Measurements from ENCODE around the gene REG3A. TPM values are rescaled to one million over a fixed set of nuclear protein-coding genes. Genes with fewer than 3 reads are reported as not detected.

Gene REG3A
- total and polyA plus RNA-seq, 7 donors, result 0.53 TPM; not detected in 6

GRCh38 chr2:79128406-79128805 lies 31.1 kb downstream of the REG3A start:
- intact Hi-C loops (cut with DNase I), result no loop called here
- ATAC-seq (no peak), DNase-seq (no peak)
- TF ChIP-seq CTCF (IDR thresholded peaks at IDR 0.05), result no peak
- no peak overlapping the region for H3K27ac ChIP-seq
- H3K27me3 ChIP-seq (ENCODE audit: insufficient read depth in 3 of 3, low read length in 2 of 3), result no peaks in the 10 kb centered on the region
- H3K4me1 ChIP-seq, result no peaks in the 10 kb centered on the region
- no peaks in the 10 kb centered on the region for H3K36me3 ChIP-seq (ENCODE audit: insufficient read depth in 1 of 2, low read depth in 1 of 2)
- WGBS, 3 donors, result 77 to 86% (median 82%) methylated on average over 3 of the region's 3 CpGs
- H3K4me3 ChIP-seq, result no peak overlapping the region
- no peaks in the 10 kb centered on the region for H3K9me3 ChIP-seq

GRCh38 chr2:79125721-79125985 lies 33.9 kb downstream of the REG3A start:
- H3K9me3 ChIP-seq, result no peaks in the 10 kb centered on the region
- DNase-seq, result no peak
- H3K4me1 ChIP-seq, result no peaks in the 10 kb centered on the region
- no peak for ATAC-seq
- H3K27me3 ChIP-seq (ENCODE audit: insufficient read depth in 3 of 3, low read length in 2 of 3), result no peaks in the 10 kb centered on the region
- H3K36me3 ChIP-seq (ENCODE audit: insufficient read depth in 1 of 2, low read depth in 1 of 2), result no peaks in the 10 kb centered on the region
- H3K27ac ChIP-seq, result no peak overlapping the region
- no peak overlapping the region for H3K4me3 ChIP-seq
- no peak for TF ChIP-seq CTCF (IDR thresholded peaks at IDR 0.05)
- intact Hi-C loops (cut with DNase I), result no loop called here
- 89 to 95% (median 90%) methylated on average over 3 of the region's 3 CpGs for WGBS, 3 donors

- 71 to 81% (median 76%) methylated on average over 9 of the region's 9 CpGs for WGBS, 3 donors
- no peak for TF ChIP-seq CTCF (IDR thresholded peaks at IDR 0.05)
- Histone ChIP-seq H3K4me1 (no peaks in the 10 kb centered on the region), H3K9me3 (no peaks in the 10 kb centered on the region), H3K27ac (no peak overlapping the region), H3K4me3 (no peak overlapping the region), H3K27me3 (ENCODE audit: insufficient read depth in 3 of 3, low read length in 2 of 3) (no peaks in the 10 kb centered on the region), H3K36me3 (ENCODE audit: insufficient read depth in 1 of 2, low read depth in 1 of 2) (no peaks in the 10 kb centered on the region)
- intact Hi-C loops (cut with DNase I), result no loop called here
- ATAC-seq, result no peak
- no peak for DNase-seq
These were observed 34.4 kb downstream of the REG3A start for GRCh38 chr2:79124907-79125720.

- 76 to 90% (median 88%) methylated on average over 2 of the region's 2 CpGs for WGBS, 3 donors
- DNase-seq, result no peak
- Histone ChIP-seq H3K9me3 (no peaks in the 10 kb centered on the region), H3K4me3 (no peak overlapping the region), H3K27ac (no peak overlapping the region), H3K27me3 (ENCODE audit: insufficient read depth in 3 of 3, low read length in 2 of 3) (no peaks in the 10 kb centered on the region), H3K4me1 (no peaks in the 10 kb centered on the region), H3K36me3 (ENCODE audit: insufficient read depth in 1 of 2, low read depth in 1 of 2) (no peaks in the 10 kb centered on the region)
- intact Hi-C loops (cut with DNase I), result no loop called here
- ATAC-seq, result no peak
- TF ChIP-seq CTCF (IDR thresholded peaks at IDR 0.05), result no peak
These were observed 36.9 kb downstream of the REG3A start for GRCh38 chr2:79122676-79123075.

GRCh38 chr2:79120194-79120713 lies 39.3 kb downstream of the REG3A start, which contains the start of gene REG1A:
Gene REG1A (plus strand): TSS chr2:79120488. CDS start chr2:79120862, 374 bp downstream.
- ATAC-seq (no peak), DNase-seq (no peak)
- intact Hi-C loops (cut with DNase I), result no loop called here
- Histone ChIP-seq H3K27ac (no peak within 1 kb of the TSS), H3K27me3 (ENCODE audit: insufficient read depth in 3 of 3, low read length in 2 of 3) (no peaks in the 10 kb centered on the region), H3K9me3 (no peaks in the 10 kb centered on the region), H3K4me3 (no peak within 1 kb of the TSS), H3K36me3 (ENCODE audit: insufficient read depth in 1 of 2, low read depth in 1 of 2) (no peaks in the 10 kb centered on the region), H3K4me1 (no peaks in the 10 kb centered on the region)
- WGBS, 3 donors, result 67 to 72% (median 70%) methylated on average over 6 of the region's 6 CpGs
- no peak for TF ChIP-seq CTCF (IDR thresholded peaks at IDR 0.05)
